Adrenal gland (tissue), 5 donors: ENCODE data around the gene TULP4.

Experiments
- POLR2A ChIP-seq, 2 donors: fragments of 450-650 bp; IDR thresholded peaks; one replicate each; pipeline ENCODE4 v1.6.1; 2017; ENCODE audit warnings: antibody characterized with exemption in 2 of 2, mild to moderate bottlenecking in 2 of 2, moderate library complexity in 1 of 2
- TF ChIP-seq, protein P1 (sequence below), 6 experiments: fragments of 450-650 bp in 4 of 6; fragments of 200-600 bp in 2 of 6; sonication (generic) in 1 of 6; IDR thresholded peaks; 1 replicate in 5 of 6; 2 replicates in 1 of 6; pipeline versions ENCODE4 v1.5.1 to v1.8.0; 2016 to 2021; ENCODE audit warnings: antibody characterized with exemption in 6 of 6, mild to moderate bottlenecking in 2 of 6, moderate library complexity in 1 of 6
- donor health status: DM: no; HTN: no; CAD: no.

- TF ChIP-seq, protein P1, sequence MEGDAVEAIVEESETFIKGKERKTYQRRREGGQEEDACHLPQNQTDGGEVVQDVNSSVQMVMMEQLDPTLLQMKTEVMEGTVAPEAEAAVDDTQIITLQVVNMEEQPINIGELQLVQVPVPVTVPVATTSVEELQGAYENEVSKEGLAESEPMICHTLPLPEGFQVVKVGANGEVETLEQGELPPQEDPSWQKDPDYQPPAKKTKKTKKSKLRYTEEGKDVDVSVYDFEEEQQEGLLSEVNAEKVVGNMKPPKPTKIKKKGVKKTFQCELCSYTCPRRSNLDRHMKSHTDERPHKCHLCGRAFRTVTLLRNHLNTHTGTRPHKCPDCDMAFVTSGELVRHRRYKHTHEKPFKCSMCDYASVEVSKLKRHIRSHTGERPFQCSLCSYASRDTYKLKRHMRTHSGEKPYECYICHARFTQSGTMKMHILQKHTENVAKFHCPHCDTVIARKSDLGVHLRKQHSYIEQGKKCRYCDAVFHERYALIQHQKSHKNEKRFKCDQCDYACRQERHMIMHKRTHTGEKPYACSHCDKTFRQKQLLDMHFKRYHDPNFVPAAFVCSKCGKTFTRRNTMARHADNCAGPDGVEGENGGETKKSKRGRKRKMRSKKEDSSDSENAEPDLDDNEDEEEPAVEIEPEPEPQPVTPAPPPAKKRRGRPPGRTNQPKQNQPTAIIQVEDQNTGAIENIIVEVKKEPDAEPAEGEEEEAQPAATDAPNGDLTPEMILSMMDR (IDR thresholded peaks at IDR 0.05), result no peak
- no peak for TF ChIP-seq POLR2A (IDR thresholded peaks at IDR 0.05)
These were observed 48.1 kb upstream of the TULP4 start for GRCh38 chr6:158264180-158264579.
